ENCODE results near the gene TNFAIP8L1. TPM values are rescaled to one million over a fixed set of nuclear protein-coding genes. Genes with fewer than 3 reads are reported as not detected.
A peak's percentile ranks its signal among the peaks of the same experiment; 100 is the strongest.

The TNFAIP8L1 gene
- total RNA-seq, 4 donors from 2014 or later = 4.5 to 12.0 (median 8.5) TPM

DNA sequence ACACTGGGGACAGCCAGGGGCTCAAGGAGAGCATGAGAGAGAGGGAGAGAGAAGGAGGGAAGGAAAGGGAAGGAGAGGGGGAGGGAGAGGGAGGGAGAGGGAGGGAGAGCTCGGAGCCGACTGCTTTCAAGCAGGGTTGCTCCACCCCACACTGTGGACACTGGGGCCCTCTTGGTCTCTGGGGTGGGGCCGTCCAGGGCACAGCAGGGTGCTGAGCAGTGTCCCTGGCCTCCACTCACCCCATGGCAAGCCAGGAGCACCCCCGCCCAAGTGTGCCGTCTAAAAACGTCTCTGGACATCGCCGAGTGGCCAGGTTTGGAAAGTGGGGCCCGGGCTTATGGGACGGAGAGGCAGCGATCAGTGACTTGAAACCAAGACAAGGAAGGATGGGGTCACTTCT lies 63.4 kb downstream of the TNFAIP8L1 start:
- Histone ChIP-seq H3K4me1 (peaks cover 0 to 14% (median 10%) of the 10 kb centered on the region in 4 donors), H3K4me3 (no peak overlapping the region), H3K9me3 (no peaks in the 10 kb centered on the region), H3K36me3 (peaks cover 0 to 52% (median 22%) of the 10 kb centered on the region in 4 donors), H3K27me3 (no peaks in the 10 kb centered on the region), H3K27ac (no peak overlapping the region)
- no peak for TF ChIP-seq EP300 (IDR thresholded peaks at IDR 0.05; ENCODE audit: low read depth)
- no peak for DNase-seq
- 98% methylated on average over 10 of the region's 11 CpGs; no CpG with 5 or more reads in 1 of the 2 donors for WGBS, 2 donors (ENCODE audit: low coverage in 1 of 2)
- intact Hi-C loops (cut with DNase I; ENCODE audit: low total_unique reads) = no loop called here
- in situ Hi-C loops (cut with MboI; ENCODE audit: low pct_ligation_motif_present in 1 of 4, low pct_unique_long_range_greater_than_20kb in 1 of 4, low sequenced_read_pairs in 3 of 4) = no loop called here

DNA sequence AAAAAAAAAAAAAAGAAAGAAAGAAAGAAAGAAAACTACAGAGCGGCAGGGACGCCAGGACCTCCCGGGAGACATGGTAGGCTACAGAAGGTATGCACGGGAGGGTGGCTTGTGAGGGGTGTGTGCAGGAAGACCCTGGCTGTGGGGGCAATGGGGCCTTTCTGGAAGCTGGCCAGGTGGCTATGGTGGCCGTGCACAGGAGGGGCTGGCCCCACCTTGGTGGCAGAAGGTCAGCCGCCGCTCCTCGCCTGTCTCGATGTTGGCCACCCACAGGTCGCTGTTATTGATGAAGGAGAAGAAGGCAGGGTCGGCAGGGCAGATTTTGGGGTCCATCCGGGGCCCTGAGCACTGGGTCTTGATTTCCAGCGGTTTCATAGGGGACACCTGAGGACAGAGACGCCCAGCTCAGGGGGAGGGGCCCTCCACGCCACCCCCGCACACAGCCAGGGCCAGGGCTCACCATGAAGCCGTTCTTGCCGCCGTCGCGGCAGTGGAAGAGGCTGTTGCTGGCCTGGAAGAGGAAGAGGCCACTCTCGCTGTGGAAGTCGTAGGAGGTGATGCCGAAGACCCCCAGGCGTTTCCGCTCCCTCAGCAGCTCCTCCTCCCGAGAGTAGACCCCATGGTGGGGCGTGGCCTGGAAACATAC lies 64.5 kb downstream of the TNFAIP8L1 start:
- intact Hi-C loops (cut with DNase I; ENCODE audit: low total_unique reads) = no loop called here
- H3K4me3 ChIP-seq = no peak overlapping the region
- TF ChIP-seq POLR2AphosphoS5 (IDR thresholded peaks at IDR 0.05) = no peak
- TF ChIP-seq, protein P1, sequence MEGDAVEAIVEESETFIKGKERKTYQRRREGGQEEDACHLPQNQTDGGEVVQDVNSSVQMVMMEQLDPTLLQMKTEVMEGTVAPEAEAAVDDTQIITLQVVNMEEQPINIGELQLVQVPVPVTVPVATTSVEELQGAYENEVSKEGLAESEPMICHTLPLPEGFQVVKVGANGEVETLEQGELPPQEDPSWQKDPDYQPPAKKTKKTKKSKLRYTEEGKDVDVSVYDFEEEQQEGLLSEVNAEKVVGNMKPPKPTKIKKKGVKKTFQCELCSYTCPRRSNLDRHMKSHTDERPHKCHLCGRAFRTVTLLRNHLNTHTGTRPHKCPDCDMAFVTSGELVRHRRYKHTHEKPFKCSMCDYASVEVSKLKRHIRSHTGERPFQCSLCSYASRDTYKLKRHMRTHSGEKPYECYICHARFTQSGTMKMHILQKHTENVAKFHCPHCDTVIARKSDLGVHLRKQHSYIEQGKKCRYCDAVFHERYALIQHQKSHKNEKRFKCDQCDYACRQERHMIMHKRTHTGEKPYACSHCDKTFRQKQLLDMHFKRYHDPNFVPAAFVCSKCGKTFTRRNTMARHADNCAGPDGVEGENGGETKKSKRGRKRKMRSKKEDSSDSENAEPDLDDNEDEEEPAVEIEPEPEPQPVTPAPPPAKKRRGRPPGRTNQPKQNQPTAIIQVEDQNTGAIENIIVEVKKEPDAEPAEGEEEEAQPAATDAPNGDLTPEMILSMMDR (IDR thresholded peaks at IDR 0.05) = no peak
- TF ChIP-seq EP300 (IDR thresholded peaks at IDR 0.05; ENCODE audit: low read depth) = no peak
- no peak for TF ChIP-seq POLR2A (IDR thresholded peaks at IDR 0.05)
- H3K4me1 ChIP-seq = peaks cover 0 to 16% (median 12%) of the 10 kb centered on the region in 4 donors
- whole genome bisulfite sequencing, 2 donors (ENCODE audit: low coverage in 1 of 2) = 77 to 94% methylated on average over 5 to 28 of the region's 28 CpGs
- no peak overlapping the region for H3K27ac ChIP-seq
- in situ Hi-C loops (cut with MboI; ENCODE audit: low pct_ligation_motif_present in 1 of 4, low pct_unique_long_range_greater_than_20kb in 1 of 4, low sequenced_read_pairs in 3 of 4) = no loop called here
- no peaks in the 10 kb centered on the region for H3K27me3 ChIP-seq
- DNase-seq = no peak
- no peaks in the 10 kb centered on the region for H3K9me3 ChIP-seq
- H3K36me3 ChIP-seq = peaks cover 0 to 49% (median 22%) of the 10 kb centered on the region in 4 donors

DNA sequence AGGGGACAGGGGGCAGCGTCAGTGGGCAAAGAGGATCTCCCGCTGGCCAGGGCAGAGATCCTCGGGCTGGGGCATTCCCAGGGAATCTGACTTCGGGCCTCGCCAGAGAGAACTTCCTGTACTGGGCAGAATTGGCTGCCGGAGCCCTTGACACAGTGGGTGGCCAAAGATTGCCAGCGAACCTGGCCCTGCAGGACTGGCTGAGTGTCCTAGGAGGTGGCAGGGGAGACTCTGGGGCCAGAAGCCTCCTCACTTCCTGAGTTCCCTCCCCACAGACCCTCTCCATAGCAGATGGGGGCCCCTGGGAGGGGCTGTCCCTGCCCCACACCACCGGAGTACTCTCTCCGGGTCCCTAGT lies 65.0 kb downstream of the TNFAIP8L1 start:
- H3K36me3 ChIP-seq = peaks cover 0 to 46% (median 22%) of the 10 kb centered on the region in 4 donors
- intact Hi-C loops (cut with DNase I; ENCODE audit: low total_unique reads) = no loop called here
- 91% methylated on average over 9 of the region's 9 CpGs; no CpG with 5 or more reads in 1 of the 2 donors for WGBS, 2 donors (ENCODE audit: low coverage in 1 of 2)
- H3K4me3 ChIP-seq = no peak overlapping the region
- in situ Hi-C loops (cut with MboI; ENCODE audit: low pct_ligation_motif_present in 1 of 4, low pct_unique_long_range_greater_than_20kb in 1 of 4, low sequenced_read_pairs in 3 of 4) = no loop called here
- TF ChIP-seq, protein P1 (IDR thresholded peaks at IDR 0.05) = no peak
- TF ChIP-seq POLR2AphosphoS5 (IDR thresholded peaks at IDR 0.05) = no peak
- no peak for TF ChIP-seq EP300 (IDR thresholded peaks at IDR 0.05; ENCODE audit: low read depth)
- TF ChIP-seq POLR2A (IDR thresholded peaks at IDR 0.05) = no peak
- H3K27ac ChIP-seq = peak overlapping the region in 1 of 4 donors; percentile 44
- no peaks in the 10 kb centered on the region for H3K27me3 ChIP-seq
- no peaks in the 10 kb centered on the region for H3K9me3 ChIP-seq
- H3K4me1 ChIP-seq = peaks cover 0 to 16% (median 12%) of the 10 kb centered on the region in 4 donors
- no peak for DNase-seq

Other genes starting within 250 kb of the TNFAIP8L1 start
- 10 to 100 TPM; 16.5 to 63.2 (median 34.2) TPM for gene SH3GL1, start 239.0 kb upstream of the TNFAIP8L1 start, total RNA-seq
- 10 to 100 TPM in 2 of 4 donors, 1 to 10 TPM in 2; 8.5 to 28.9 (median 11.1) TPM for gene CHAF1A, start 236.9 kb upstream of the TNFAIP8L1 start, total RNA-seq
- gene UBXN6, start 181.7 kb upstream of the TNFAIP8L1 start, total RNA-seq = 100 to 1,000 TPM in 2 of 4 donors, 10 to 100 TPM in 2; 72.2 to 314 (median 132) TPM
- 10 to 100 TPM; 30.0 to 98.4 (median 38.9) TPM for gene HDGFL2, start 167.2 kb upstream of the TNFAIP8L1 start, total RNA-seq
- 10 to 100 TPM in 3 of 4 donors, 1 to 10 TPM in 1; 8.9 to 33.7 (median 22.2) TPM for gene PLIN4, start 121.0 kb upstream of the TNFAIP8L1 start, total RNA-seq
- gene PLIN5, start 104.3 kb upstream of the TNFAIP8L1 start, total RNA-seq = 1 to 10 TPM in 3 of 4 donors, not detected in 1; 2.7 to 6.7 (median 6.0) TPM
- gene LRG1, start 99.5 kb upstream of the TNFAIP8L1 start, total RNA-seq = 10 to 100 TPM in 3 of 4 donors, 1 to 10 TPM in 1; 1.9 to 18.1 (median 14.4) TPM
- 1 to 10 TPM in 3 of 4 donors, under 1 TPM in 1; 1.00 to 4.1 (median 1.7) TPM for gene SEMA6B, start 79.8 kb upstream of the TNFAIP8L1 start, total RNA-seq
- 10 to 100 TPM in 2 of 4 donors, 1 to 10 TPM in 2; 3.6 to 44.5 (median 22.0) TPM for gene MYDGF, start 30.8 kb downstream of the TNFAIP8L1 start, total RNA-seq
- 100 to 1,000 TPM in 2 of 4 donors, 10 to 100 TPM in 2; 74.1 to 320 (median 103) TPM for gene DPP9, start 84.3 kb downstream of the TNFAIP8L1 start, total RNA-seq
- 10 to 100 TPM; 13.3 to 63.5 (median 15.5) TPM for gene FEM1A, start 152.2 kb downstream of the TNFAIP8L1 start, total RNA-seq
- gene TICAM1, start 192.2 kb downstream of the TNFAIP8L1 start, total RNA-seq = 10 to 100 TPM; 17.7 to 66.6 (median 20.8) TPM
- gene PLIN3, start 228.2 kb downstream of the TNFAIP8L1 start, total RNA-seq = 10 to 100 TPM; 27.5 to 85.5 (median 77.1) TPM